HG02840 (cell line): ENCODE measurements around the gene ACSL6.

ENCODE experiments used
- ATAC-seq: cut with Tn5 transposase; IDR thresholded peaks from one replicate; pipeline ENCODE4 v1.9.1; 2021; ENCODE audit warnings: mild to moderate bottlenecking, moderate library complexity, moderate number of reproducible peaks; ENCODE audit not compliant: unreplicated experiment, low FRiP score

ACSL6 gene

GRCh38 chr5:132017738-132018625 is 6.5 kb upstream of the ACSL6 start:
- no peak for ATAC-seq

DNA sequence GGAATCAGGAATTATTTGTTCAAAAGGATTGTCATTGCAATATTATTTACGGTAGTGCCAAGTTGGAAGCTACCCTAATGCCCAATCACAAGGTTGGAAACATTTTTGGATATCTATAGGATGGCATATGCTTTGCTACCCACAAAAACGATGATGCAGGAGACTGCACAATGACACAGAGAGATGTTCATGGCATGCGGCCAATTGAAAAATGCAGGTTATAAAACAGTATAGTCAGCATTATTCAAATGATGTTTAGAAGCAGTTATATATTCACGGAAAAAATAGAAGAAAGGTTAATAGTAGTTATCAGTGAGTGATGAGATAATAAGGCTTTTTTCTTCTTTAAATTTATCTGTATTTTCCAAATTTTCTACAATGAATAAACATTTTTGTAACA is 5.9 kb upstream of the ACSL6 start:
- no peak for ATAC-seq

- ATAC-seq: no peak
Measured at GRCh38 chr5:132016721-132017250, 5.3 kb upstream of the ACSL6 start.

GRCh38 chr5:132013711-132014110 is 2.3 kb upstream of the ACSL6 start:
- ATAC-seq: no peak

DNA sequence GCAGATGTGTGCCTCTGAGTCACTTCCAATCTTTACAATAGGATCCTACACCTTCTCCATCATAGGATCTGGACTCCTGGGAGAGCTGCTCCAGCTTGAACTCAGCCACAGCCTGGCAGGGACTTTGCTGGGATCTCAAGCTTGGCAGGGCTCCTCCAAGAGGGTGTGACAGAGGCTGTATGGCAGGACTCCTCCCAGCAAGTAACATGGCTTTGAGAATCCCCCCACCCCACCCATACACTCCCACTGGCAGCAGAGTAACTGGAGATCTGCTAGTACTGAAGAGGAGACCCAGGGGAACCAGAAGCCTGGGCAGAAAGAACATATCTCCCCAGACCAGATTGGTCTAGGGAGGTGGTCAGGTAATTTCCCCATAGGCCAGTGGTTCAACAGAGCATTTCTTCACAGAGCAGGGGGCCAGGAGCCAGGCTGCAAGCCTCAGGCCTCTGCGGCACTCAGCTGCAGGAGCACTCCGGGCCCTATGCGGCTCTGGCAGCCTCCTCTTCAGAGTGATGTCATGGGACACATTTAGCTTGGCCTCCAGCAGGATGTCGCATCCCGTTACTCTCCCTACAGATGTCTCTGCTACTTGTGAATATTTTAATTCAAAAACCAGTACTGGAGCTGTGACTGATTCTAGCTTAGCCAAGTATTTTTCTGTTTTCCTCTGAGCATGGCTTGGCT is 1.7 kb upstream of the ACSL6 start:
- no peak for ATAC-seq

GRCh38 chr5:132012371-132013005 is 1.0 kb upstream of the ACSL6 start:
- no peak for ATAC-seq

DNA sequence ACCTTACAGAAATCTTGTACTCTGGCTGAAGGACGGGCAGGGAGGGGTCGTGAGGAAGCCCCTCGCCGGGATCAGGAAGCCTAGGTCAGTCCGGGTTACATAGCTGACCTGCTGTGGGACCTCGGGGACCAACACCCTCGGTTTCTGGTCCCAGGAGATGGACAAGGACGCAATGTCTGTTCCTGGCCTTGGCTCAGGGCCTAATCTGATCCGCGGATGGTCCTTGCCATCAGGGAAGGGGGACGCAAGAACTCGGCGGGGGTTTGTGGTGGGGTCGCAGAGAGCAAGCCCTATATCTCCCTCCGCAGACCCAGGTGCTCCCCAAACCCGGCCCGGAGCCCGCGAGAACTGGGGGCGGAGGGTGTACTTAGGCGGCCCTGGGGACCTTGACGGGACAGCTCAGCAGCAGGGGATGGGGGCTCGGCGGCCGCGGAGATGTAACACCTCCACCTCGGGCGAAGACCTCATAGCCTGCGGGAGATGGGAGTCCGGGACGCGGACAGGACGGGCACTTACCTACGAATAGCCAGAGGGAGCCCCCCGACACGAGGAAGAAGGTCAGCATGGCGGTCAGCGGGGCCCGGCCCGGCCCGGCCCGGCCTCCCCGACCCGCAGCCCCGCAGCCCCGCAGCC is 353 bp downstream of the ACSL6 start:
- no peak for ATAC-seq

GRCh38 chr5:132010645-132010988 is 841 bp downstream of the ACSL6 start:
- ATAC-seq: no peak

- no peak for ATAC-seq
Measured at GRCh38 chr5:132009706-132010405, 1.6 kb downstream of the ACSL6 start.

- ATAC-seq: no peak
Measured at GRCh38 chr5:132008961-132009680, 2.3 kb downstream of the ACSL6 start.

DNA sequence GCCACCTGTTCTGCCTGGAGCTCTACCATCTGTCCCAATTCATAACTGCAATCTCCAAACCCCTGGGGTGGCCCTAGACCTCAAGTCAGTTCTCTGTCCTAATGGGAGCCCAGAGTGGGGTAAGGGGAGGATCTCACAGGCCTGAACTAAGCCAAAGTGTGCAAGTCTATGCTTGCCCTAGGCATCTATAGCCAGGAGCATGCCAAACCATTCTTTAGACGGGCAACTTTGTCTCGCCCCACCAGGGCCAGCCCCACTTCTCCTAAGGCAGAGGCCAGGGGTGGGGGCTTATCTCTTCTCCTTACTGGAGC is 3.3 kb downstream of the ACSL6 start:
- no peak for ATAC-seq

- ATAC-seq: peak; percentile 59
Measured at GRCh38 chr5:132007399-132008162, 3.9 kb downstream of the ACSL6 start.

DNA sequence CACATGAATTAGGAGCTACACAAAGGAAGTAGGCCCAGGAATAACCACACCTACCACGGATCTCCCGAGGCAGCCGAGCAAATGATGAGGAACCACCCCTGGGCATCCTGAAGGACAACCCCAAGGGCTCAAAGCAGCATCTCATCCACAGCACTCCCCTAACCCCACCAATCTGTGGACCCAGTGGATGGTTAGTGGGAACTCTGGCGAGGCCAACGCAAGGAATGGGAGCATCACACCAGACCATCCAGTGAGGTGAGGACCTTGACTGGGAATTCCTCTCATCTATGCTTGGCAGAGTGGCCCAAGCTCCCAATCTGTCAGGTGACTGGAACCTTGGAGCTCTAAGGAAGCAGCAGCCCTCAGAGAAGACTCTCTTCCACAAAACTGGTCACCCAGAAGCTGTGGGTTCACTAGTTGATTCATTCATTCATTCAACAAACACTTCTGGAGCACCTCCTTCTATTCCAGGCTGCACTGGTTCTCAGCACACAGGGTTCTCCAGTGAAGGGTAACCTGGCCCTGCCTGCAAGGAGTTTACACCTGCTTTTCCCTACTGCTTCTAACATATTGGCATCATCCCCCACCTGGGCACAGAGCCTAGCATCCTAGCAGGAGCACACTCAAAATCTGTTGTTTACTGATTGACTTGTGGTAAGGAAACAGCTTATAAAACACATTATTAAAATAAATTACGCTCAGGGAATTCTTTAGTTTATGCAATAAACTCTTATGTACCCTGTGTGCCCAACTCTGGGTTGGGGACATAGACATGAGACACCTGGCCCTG is 4.9 kb downstream of the ACSL6 start:
- ATAC-seq: no peak

GRCh38 chr5:132005591-132005990 is 5.9 kb downstream of the ACSL6 start:
- no peak for ATAC-seq

GRCh38 chr5:132003982-132004381 is 7.5 kb downstream of the ACSL6 start:
- ATAC-seq: no peak

DNA sequence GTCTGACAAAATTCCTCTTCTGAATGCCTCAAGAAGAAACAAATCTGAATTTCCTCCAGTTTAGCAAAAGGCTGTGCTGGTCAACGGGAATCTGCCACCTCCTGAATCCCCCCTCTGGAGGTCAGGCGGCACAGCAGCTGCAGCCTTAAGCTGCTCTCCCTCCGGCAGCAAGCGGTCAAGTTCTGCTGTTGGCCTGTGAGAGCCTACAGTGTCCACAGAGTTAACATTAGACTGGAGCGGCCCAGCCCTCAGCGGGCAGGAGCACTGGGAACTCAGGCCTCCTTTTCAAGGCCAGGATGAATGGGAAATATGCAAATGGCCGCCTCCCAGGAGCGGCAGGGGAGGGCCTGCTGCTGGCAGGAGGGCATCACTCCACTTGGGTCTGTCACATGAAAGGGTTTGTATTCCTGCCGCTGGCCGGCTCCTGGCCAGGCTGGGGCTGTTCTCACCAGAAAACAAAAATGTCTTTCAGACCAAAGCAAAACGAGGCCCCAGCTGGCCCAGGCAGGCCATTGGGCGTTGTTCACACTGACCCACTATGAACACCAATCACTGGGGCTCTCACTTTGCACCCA is 8.2 kb downstream of the ACSL6 start:
- no peak for ATAC-seq

GRCh38 chr5:132002757-132003156 is 8.7 kb downstream of the ACSL6 start:
- no peak for ATAC-seq
